ENCODE measurements around the gene CREBRF. TPM values are rescaled to one million over a fixed set of nuclear protein-coding genes. Genes with fewer than 3 reads are reported as not detected.
A peak's percentile ranks its signal among the peaks of the same experiment; 100 is the strongest.
"Not testable (repeated sequence)": the region's sequence is repeated elsewhere in the genome, so short reads cannot be mapped to it uniquely, and the experiment has no call there.

CREBRF gene
- polyA plus RNA-seq (ENCODE audit: insufficient read length), result 7.3 TPM

- DNase-seq, result peak; percentile 97
Observed at GRCh38 chr5:173055983-173056782, at the start of gene CREBRF. TSS of gene CREBRF (plus strand) at chr5:173056352. CDS start at chr5:173080776, 24,424 bp downstream.

GRCh38 chr5:173010021-173010420 is 46.1 kb upstream of the CREBRF start:
- DNase-seq, result no peak

- DNase-seq, result no peak
Observed at GRCh38 chr5:173010547-173011464, 45.3 kb upstream of the CREBRF start.

GRCh38 chr5:173011566-173011965 is 44.6 kb upstream of the CREBRF start:
- DNase-seq, result no peak

- no peak for DNase-seq
Observed at GRCh38 chr5:173012882-173013281, 43.3 kb upstream of the CREBRF start.

- no peak for DNase-seq
Observed at GRCh38 chr5:173014671-173015070, 41.5 kb upstream of the CREBRF start.

- DNase-seq, result no peak
Observed at GRCh38 chr5:173015192-173015591, 41.0 kb upstream of the CREBRF start.

- DNase-seq, result no peak
Observed at GRCh38 chr5:173015598-173016455, 40.3 kb upstream of the CREBRF start.

- DNase-seq, result peak; percentile 46
Observed at GRCh38 chr5:173016598-173017046, 39.5 kb upstream of the CREBRF start.

GRCh38 chr5:173017087-173017486 is 39.1 kb upstream of the CREBRF start:
- DNase-seq, result not testable (repeated sequence)

GRCh38 chr5:173018358-173018757 is 37.8 kb upstream of the CREBRF start:
- DNase-seq, result no peak

GRCh38 chr5:173020154-173020581 is 36.0 kb upstream of the CREBRF start:
- DNase-seq, result no peak

GRCh38 chr5:173020643-173021042 is 35.5 kb upstream of the CREBRF start:
- DNase-seq, result no peak

GRCh38 chr5:173025651-173026050 is 30.5 kb upstream of the CREBRF start:
- DNase-seq, result no peak

- no peak for DNase-seq
Observed at GRCh38 chr5:173027905-173028304, 28.2 kb upstream of the CREBRF start.

- DNase-seq, result no peak
Observed at GRCh38 chr5:173028811-173029327, 27.3 kb upstream of the CREBRF start.

- no peak for DNase-seq
Observed at GRCh38 chr5:173029499-173029921, 26.6 kb upstream of the CREBRF start.

- DNase-seq, result not testable (repeated sequence)
Observed at GRCh38 chr5:173032096-173032495, 24.1 kb upstream of the CREBRF start.

- DNase-seq, result no peak
Observed at GRCh38 chr5:173032730-173033129, 23.4 kb upstream of the CREBRF start.

- DNase-seq, result no peak
Observed at GRCh38 chr5:173033923-173034322, 22.2 kb upstream of the CREBRF start.

GRCh38 chr5:173035904-173036707 is 20.0 kb upstream of the CREBRF start:
- DNase-seq, result no peak
